HT-29 (cell line): ENCODE measurements around the gene ARL15. TPM values are rescaled to one million over a fixed set of nuclear protein-coding genes. Genes with fewer than 3 reads are reported as not detected.

Experiments used
- small RNA-seq: library from RNA; depleted of rRNA; stranded (forward); fragments of <200 nt; gene quantifications from one replicate; pipeline ENCODE3, GENCODE V24; 2014
- total RNA-seq: library from RNA; depleted of rRNA; stranded (reverse); fragments of >200 nt; shearing (Covaris generic); gene quantifications from 2 replicates; pipeline ENCODE4 v1.2.3, GENCODE V29; 2014; rRNA removed

Gene ARL15
- total RNA-seq, 1 experiment from 2014 or later, result 27.9 TPM

Small RNA genes within 50 kb of the gene (small RNA-seq; reads per million reads assigned to genes)
- gene AC008873.1 (not detected), gene MIR4459 (not detected), gene MIR581 (not detected), gene RNU6-272P (not detected)

Other genes with a start within 250 kb of the ARL15 start
- gene HSPB3, start 145.1 kb upstream of the ARL15 start, total RNA-seq, result not detected in 2 replicates
- 36.1 and 40.4 TPM in 2 replicates for gene SNX18, start 207.2 kb upstream of the ARL15 start, total RNA-seq